ENCODE results near the gene IFT88.

Gene IFT88

GRCh38 chr13:20623000-20623399, 56.0 kb downstream of the IFT88 start:
- no peak overlapping the region for H3K4me3 ChIP-seq (ENCODE audit: low read depth, low read length)
- TF ChIP-seq, protein P1, sequence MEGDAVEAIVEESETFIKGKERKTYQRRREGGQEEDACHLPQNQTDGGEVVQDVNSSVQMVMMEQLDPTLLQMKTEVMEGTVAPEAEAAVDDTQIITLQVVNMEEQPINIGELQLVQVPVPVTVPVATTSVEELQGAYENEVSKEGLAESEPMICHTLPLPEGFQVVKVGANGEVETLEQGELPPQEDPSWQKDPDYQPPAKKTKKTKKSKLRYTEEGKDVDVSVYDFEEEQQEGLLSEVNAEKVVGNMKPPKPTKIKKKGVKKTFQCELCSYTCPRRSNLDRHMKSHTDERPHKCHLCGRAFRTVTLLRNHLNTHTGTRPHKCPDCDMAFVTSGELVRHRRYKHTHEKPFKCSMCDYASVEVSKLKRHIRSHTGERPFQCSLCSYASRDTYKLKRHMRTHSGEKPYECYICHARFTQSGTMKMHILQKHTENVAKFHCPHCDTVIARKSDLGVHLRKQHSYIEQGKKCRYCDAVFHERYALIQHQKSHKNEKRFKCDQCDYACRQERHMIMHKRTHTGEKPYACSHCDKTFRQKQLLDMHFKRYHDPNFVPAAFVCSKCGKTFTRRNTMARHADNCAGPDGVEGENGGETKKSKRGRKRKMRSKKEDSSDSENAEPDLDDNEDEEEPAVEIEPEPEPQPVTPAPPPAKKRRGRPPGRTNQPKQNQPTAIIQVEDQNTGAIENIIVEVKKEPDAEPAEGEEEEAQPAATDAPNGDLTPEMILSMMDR (IDR thresholded peaks at IDR 0.05; ENCODE audit: borderline replicate concordance, insufficient read depth, low read depth, low read length): no peak

DNA sequence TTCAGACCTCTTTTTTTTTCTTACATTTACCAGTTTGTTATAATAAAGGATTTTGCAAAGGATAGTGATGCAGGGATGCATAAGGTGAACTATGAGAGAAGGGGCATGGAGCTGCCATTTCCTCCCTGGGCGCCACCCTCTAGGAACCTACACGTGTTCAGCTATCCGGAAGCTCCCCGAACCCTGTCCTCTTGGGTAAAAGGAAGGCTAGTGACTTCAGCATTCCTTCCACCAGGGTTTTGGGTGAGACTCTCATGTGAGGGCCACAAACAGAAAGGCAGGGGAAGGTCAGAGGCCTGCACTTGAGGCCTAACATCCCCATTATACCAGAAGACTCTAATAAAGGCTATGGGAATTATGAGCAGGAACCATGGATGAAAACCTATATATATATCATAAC, 57.3 kb downstream of the IFT88 start:
- TF ChIP-seq, protein P1 (IDR thresholded peaks at IDR 0.05; ENCODE audit: borderline replicate concordance, insufficient read depth, low read depth, low read length): no peak
- H3K4me3 ChIP-seq (ENCODE audit: low read depth, low read length): no peak overlapping the region

DNA sequence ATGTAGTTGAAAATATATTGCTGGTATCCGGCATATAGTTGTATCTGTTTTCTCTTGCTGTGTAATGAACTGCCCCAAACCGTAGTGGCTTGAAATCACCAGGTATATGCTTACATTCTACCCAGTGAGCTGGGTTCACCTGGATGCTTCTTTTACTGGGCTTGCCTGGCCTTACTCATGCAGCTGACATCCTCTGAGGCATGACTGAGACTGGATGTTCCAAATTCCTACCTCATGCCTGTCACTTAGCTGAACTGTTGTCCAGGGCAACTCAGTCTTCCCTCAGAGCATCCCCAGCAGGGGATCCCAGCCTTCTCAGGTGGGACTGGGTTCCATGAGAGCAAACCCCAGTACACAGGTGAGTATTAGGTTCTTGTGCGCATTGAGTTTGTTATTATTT, 66.8 kb downstream of the IFT88 start:
- H3K4me3 ChIP-seq (ENCODE audit: low read depth, low read length): no peak overlapping the region
- TF ChIP-seq, protein P1 (IDR thresholded peaks at IDR 0.05; ENCODE audit: borderline replicate concordance, insufficient read depth, low read depth, low read length): no peak

- TF ChIP-seq, protein P1 (IDR thresholded peaks at IDR 0.05; ENCODE audit: borderline replicate concordance, insufficient read depth, low read depth, low read length): no peak
- H3K4me3 ChIP-seq (ENCODE audit: low read depth, low read length): no peak overlapping the region
Observed at GRCh38 chr13:20636079-20636478, 69.1 kb downstream of the IFT88 start.

DNA sequence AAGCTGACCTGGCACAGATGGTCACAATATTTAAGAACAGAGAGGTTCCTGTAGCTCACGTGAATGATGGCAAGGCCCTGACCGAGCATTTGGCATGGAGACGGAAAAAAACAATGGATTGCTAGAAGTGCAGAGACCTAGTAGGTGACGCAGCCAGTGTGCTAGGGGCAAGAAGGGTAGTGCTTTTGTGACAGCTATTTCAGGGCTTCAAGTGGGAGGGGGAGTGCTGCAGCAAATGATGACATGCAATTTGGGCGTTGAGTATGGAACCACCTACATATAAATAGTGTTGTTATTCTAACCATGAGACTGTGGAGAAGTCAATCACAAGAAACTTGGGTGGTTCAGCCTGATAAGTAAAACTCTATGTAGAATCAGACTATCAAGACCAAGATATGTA, 70.9 kb downstream of the IFT88 start:
- TF ChIP-seq, protein P1 (IDR thresholded peaks at IDR 0.05; ENCODE audit: borderline replicate concordance, insufficient read depth, low read depth, low read length): no peak
- no peak overlapping the region for H3K4me3 ChIP-seq (ENCODE audit: low read depth, low read length)

DNA sequence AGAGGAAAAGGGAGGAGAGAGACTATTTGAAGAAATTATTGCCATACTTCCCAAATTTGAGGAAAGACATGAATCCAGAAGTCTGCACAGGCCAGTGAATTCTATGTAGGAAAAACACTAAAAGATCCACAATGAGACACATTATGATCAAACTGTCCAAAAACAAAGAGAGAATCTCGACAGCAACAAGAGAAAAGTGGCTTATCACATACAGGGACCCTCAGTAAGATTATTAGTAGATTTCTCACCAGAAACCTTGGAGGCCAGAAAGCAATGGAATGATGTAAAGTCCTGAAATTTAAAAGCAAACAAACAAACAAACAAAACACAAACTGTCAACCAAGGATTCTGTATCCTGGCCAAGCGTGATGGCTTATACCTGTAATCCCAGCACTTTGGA, 80.8 kb downstream of the IFT88 start:
- no peak overlapping the region for H3K4me3 ChIP-seq (ENCODE audit: low read depth, low read length)
- TF ChIP-seq, protein P1 (IDR thresholded peaks at IDR 0.05; ENCODE audit: borderline replicate concordance, insufficient read depth, low read depth, low read length): no peak

- no peak overlapping the region for H3K4me3 ChIP-seq (ENCODE audit: low read depth, low read length)
- TF ChIP-seq, protein P1 (IDR thresholded peaks at IDR 0.05; ENCODE audit: borderline replicate concordance, insufficient read depth, low read depth, low read length): no peak
Observed at GRCh38 chr13:20652946-20653345, 86.0 kb downstream of the IFT88 start.

Measured in GM12875 (cell line).